ENCODE results near the gene ACOT7. TPM values are rescaled to one million over a fixed set of nuclear protein-coding genes. Genes with fewer than 3 reads are reported as not detected.

ACOT7 gene
- total and polyA plus RNA-seq, 2 experiments from 2014 or later: 167 to 169 TPM

GRCh38 chr1:6249739-6250689, 143.6 kb downstream of the ACOT7 start:
- Histone ChIP-seq H4K20me1 (replicated peaks; ENCODE audit: insufficient read depth) (peaks cover 6% of the 10 kb centered on the region; the same call in 1 of the 2 replicates), H3K36me3 (ENCODE audit: insufficient read depth) (no peaks in the 10 kb centered on the region), H3K9me2 (ENCODE audit: insufficient read depth) (no peaks in the 10 kb centered on the region), H2AFZ (no peak overlapping the region), H3K4me1 (ENCODE audit: insufficient read depth) (peaks cover 8% of the 10 kb centered on the region), H3K4me2 (peak overlapping the region; percentile 76), H3F3A (replicated peaks; ENCODE audit: low read depth) (peaks cover 6% of the 10 kb centered on the region; the same call in 1 of the 2 replicates), H3K4me3 (peak overlapping the region; percentile 46; the same call in 1 of the 2 replicates), H3K79me2 (replicated peaks; ENCODE audit: insufficient read depth) (no peaks in the 10 kb centered on the region), H3K27ac (ENCODE audit: low read depth) (no peak overlapping the region), H3K27me3 (ENCODE audit: insufficient read depth) (peaks cover 51% of the 10 kb centered on the region)
- no peak overlapping the region for H3K27ac Mint-ChIP-seq
- TF ChIP-seq CREB1 (CRISPR knock-in tag; IDR thresholded peaks at IDR 0.05; ENCODE audit: low read depth) (no peak), CTCF (conservative IDR thresholded peaks at IDR 0.05; ENCODE audit: low read depth in 2 of 2) (0 out of 4 replicates have a peak, but pooled peaks of 1 of the 2 experiments have one; percentile 8), EZH2 (IDR thresholded peaks at IDR 0.05; ENCODE audit: low read depth, unreplicated experiment) (peak; percentile 60)
- H3K9me3 Mint-ChIP-seq: no peaks in the 10 kb centered on the region; the same call in 2 of the 3 replicates
- no peak for ATAC-seq
- H3K27me3 Mint-ChIP-seq (ENCODE audit: insufficient read depth, low read depth, poor library complexity): peaks cover 42% of the 10 kb centered on the region
- no peaks in the 10 kb centered on the region for H3K36me3 Mint-ChIP-seq (ENCODE audit: low read depth)
- H3K4me1 Mint-ChIP-seq: peaks cover 11% of the 10 kb centered on the region; the same call in 2 of the 3 replicates
- DNase-seq (ENCODE audit: low spot score): peak; percentile 71
- H3K4me3 Mint-ChIP-seq: peak overlapping the region; percentile 58

- Histone ChIP-seq H3K4me3 (peak overlapping the region; percentile 51), H3F3A (replicated peaks; ENCODE audit: low read depth) (peaks cover 6% of the 10 kb centered on the region; the same call in 1 of the 2 replicates), H3K79me2 (replicated peaks; ENCODE audit: insufficient read depth) (no peaks in the 10 kb centered on the region), H4K20me1 (replicated peaks; ENCODE audit: insufficient read depth) (peaks cover 6% of the 10 kb centered on the region; the same call in 1 of the 2 replicates), H3K27me3 (ENCODE audit: insufficient read depth) (peaks cover 56% of the 10 kb centered on the region), H3K9me2 (ENCODE audit: insufficient read depth) (no peaks in the 10 kb centered on the region), H3K4me2 (peak overlapping the region; percentile 79), H3K27ac (ENCODE audit: low read depth) (no peak overlapping the region), H2AFZ (no peak overlapping the region), H3K4me1 (ENCODE audit: insufficient read depth) (peaks cover 8% of the 10 kb centered on the region), H3K36me3 (ENCODE audit: insufficient read depth) (no peaks in the 10 kb centered on the region)
- no peak overlapping the region for H3K27ac Mint-ChIP-seq
- H3K4me1 Mint-ChIP-seq: peaks cover 11% of the 10 kb centered on the region; the same call in 2 of the 3 replicates
- TF ChIP-seq POLR2AphosphoS5 (IDR thresholded peaks at IDR 0.05; ENCODE audit: low read depth): no peak
- no peaks in the 10 kb centered on the region for H3K9me3 Mint-ChIP-seq
- peaks cover 44% of the 10 kb centered on the region for H3K27me3 Mint-ChIP-seq (ENCODE audit: insufficient read depth, low read depth, poor library complexity)
- ATAC-seq (peak; percentile 2), DNase-seq (ENCODE audit: low spot score) (peak; percentile 60)
- peak overlapping the region; percentile 51; the same call in 2 of the 3 replicates for H3K4me3 Mint-ChIP-seq
- H3K36me3 Mint-ChIP-seq (ENCODE audit: low read depth): no peaks in the 10 kb centered on the region
Measured at GRCh38 chr1:6248932-6249738, 144.4 kb downstream of the ACOT7 start.

Measured in GM23338 (cell line).